HG02678 (cell line): Measurements from ENCODE around the gene SCART1.
"Not testable (repeated sequence)": the region's sequence is repeated elsewhere in the genome, so short reads cannot be mapped to it uniquely, and the experiment has no call there.

Experiments
- ATAC-seq: cut with Tn5 transposase; IDR thresholded peaks from one replicate; pipeline ENCODE4 v1.9.1; 2021; ENCODE audit warnings: mild to moderate bottlenecking, moderate library complexity; ENCODE audit not compliant: unreplicated experiment

SCART1 gene

DNA sequence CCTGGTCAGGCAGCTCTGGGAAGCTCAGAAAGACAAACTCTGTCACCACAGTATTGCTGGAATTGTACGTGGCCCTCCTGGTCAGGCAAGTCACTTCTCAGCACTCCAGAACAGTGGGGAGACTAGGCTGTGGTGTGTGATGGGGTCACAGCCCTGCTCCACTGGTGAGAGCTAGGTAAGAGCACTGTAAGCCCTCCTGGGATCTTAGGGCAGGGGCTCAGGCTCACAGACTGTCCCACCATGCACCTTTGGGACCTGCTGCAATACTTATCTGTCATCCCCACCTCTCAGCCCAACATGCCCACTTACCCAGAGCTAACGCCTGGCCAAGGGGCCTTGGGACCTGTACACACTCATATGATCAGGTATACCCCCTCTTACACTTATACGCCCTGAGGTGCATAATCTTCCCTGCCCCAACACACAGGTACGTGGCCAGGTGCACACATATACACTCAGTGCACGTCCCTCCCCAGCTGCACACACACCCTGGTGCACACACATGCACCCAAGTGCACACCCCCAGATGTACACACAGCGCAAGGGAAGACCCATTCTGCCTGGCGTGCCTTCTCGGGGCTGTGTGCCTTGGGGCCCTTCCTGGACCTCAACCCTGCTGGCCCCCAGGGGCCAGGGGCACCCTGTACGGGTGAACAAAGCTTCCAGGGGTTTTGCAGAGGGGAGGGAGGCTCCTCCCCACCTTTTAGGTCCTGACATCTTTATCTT is 21.7 kb upstream of the SCART1 start:
- not testable (repeated sequence) for ATAC-seq

DNA sequence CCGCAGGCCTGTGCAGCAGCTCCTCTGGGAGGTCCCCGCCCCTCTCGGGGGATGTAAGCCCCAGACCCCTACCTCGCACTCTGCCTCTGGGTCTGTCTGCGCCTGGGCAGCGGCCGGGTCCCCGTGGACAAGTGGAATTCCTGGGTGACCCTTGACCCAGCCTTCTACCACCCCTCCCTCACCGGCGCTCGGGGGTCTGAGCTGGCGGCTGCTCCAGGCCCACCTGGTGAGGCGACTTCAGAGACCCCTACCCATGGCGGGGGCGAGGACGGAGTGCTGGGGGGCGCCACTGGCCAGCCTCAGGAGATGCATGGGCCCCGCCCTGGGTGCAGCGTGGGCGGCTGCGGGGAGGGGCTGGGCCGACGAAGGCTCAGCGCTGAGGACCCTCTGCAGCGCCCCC is 21.0 kb upstream of the SCART1 start:
- not testable (repeated sequence) for ATAC-seq

GRCh38 chr10:133438711-133439273 is 15.0 kb upstream of the SCART1 start:
- no peak for ATAC-seq

DNA sequence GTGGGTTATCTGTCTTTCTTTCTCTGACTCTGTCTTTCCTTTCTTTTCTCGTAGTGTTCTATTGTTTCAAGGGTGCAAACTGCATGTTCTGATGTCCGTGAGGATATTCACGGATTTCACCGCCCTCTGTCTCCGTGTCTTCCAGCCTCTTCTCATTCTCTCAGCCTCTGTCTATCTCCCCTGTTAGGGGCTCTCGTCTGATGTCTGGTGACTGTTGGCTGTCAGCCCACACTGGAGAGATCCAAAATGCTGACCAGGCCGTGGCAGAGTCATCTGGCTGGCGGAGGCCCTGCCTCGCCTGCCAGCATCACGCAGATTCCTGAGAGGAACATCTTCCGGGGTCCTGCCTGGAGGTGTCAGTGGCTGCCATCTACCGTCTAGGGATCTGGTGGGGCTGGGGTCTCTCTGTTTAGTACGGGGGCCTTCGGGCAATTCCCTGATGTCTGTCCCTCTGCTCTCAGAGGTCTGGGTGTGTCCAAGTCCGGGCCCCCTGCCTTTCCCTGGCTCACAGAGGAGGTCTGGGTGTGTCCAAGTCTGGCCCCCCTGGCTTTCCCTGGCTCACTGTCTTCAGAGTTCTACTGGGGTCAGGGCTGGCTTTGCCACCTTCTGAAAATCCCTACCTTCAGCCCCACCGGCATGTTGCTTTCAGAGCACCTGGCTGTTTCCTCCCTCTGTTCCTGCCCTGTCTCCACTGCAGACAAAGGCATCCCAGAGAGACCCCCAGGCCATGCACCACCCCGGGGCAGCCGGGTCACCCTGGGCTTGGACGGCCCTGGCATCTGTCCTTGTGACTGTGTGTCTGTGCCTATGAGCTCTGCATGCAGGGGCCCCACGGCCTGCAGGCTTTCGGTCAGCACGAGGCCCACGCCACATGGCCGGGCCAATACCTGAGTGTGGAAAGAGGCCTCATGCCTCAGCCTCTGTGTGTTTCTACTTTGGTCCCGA is 14.0 kb upstream of the SCART1 start:
- ATAC-seq: no peak

GRCh38 chr10:133440633-133441285 is 13.0 kb upstream of the SCART1 start:
- no peak for ATAC-seq

- ATAC-seq: not testable (repeated sequence)
These were observed 12.4 kb upstream of the SCART1 start for GRCh38 chr10:133441356-133441755.

DNA sequence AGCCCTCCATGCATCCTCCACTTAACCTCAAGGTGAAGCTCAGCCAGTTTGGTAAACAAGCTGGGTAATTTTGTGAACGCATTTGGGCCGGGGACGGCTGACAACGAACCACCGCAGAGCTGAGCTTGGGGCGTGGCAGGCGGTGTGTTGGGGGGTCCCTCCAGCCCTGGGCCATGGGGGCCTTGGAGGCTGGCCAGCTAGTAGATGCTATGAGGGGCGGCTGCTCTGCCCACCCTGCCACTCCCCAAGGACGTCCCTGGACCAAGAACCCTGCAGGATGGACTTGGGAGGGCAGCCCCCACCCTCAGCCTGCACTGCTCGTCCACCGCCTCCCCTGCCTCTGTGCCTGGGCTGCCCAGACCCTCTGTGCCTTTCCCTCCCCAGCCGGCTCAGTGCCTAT is 12.0 kb upstream of the SCART1 start:
- ATAC-seq: no peak

DNA sequence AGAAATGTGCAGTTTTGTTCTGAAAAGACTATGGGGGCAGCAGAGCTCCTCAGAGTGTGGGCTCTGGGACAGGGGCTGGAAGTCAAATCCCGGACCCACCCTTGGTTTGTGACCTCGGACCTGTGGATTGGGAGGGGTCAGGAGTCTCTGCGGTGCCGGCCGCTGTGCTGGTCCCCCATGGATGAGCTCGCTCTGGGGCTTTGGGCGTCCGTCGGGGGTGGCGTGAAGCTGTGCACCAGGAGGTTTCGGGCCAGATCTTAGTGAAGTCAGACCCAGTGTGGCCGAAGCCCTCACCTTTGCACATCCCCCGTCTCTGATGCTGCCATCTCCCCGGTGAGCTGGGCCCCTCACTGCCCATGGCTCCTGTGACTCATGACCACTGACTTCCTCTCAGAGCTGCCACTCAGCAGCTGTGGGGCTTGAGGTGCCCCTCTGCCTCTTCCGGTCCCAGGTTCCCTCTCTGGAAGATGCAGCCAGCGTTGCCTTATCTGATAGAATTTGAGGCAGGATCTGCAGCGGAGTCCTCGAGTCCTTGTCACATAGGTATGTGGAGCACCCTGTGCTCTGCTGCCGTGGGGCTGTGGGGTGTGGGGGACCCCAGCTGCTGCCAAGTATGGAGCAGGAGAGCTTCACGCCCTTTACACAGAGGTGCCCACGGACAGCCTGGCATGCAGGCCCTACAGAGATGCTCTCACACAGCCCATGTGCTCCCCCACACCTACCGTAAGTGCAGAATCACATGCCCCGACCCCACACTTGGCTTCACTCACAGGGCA is 11.4 kb upstream of the SCART1 start:
- no peak for ATAC-seq

DNA sequence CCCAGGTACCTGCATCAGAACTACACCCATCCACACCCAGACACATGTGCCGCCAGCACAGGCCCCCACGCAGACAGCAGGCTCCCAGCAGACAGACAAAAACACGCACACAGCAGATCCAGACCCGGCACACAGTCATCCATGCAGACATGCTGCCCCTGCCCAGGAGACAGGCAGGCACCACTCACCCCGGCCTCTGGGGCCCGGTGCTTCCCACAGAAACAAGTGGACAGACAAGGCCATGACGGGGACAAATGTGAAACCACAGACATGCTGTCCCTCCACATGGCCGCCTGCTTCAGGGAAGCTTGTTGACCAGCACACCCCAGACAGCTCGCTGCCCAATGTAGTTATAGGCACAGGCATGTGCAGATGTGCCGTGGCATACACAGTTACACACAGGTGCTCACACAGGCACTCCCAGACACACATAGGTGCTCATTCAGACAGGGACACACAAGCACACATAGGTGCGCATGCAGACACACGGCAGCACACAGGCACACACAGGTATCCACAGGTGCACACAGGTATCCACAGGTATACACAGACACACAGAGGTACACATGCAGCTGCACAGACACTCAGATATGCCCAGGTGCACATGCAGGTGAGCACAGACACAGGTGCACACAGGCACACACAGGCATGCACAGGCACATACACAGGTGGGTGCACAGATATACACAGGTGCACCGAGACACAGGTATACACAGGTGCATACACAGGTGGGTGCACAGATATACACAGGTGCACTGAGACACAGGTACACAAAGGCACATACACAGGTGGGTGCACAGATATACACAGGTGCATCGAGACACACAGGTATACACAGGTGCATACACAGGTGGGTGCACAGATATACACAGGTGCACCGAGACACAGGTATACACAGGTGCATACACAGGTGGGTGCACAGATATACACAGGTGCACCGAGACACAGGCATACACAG is 10.5 kb upstream of the SCART1 start:
- no peak for ATAC-seq

- no peak for ATAC-seq
These were observed 9.1 kb upstream of the SCART1 start for GRCh38 chr10:133444342-133445267.

- ATAC-seq: no peak
These were observed 8.4 kb upstream of the SCART1 start for GRCh38 chr10:133445268-133445732.

GRCh38 chr10:133445751-133446708 is 7.7 kb upstream of the SCART1 start:
- ATAC-seq: no peak

GRCh38 chr10:133446979-133447378 is 6.8 kb upstream of the SCART1 start:
- no peak for ATAC-seq

- ATAC-seq: no peak
These were observed 5.6 kb upstream of the SCART1 start for GRCh38 chr10:133448120-133448519.

- no peak for ATAC-seq
These were observed 2.4 kb upstream of the SCART1 start for GRCh38 chr10:133451346-133451745.

GRCh38 chr10:133452453-133452852 is 1.3 kb upstream of the SCART1 start:
- no peak for ATAC-seq
